Bone marrow (tissue), 2 donors: Measurements from ENCODE around the gene ANKRD55.
"Not testable (repeated sequence)": the region's sequence is repeated elsewhere in the genome, so short reads cannot be mapped to it uniquely, and the experiment has no call there.

Experiments used
- DNase-seq, 2 donors: peaks; one replicate each; lab custom pipeline; 2025; lab: John Stamatoyannopoulos, UW

The ANKRD55 gene

DNA sequence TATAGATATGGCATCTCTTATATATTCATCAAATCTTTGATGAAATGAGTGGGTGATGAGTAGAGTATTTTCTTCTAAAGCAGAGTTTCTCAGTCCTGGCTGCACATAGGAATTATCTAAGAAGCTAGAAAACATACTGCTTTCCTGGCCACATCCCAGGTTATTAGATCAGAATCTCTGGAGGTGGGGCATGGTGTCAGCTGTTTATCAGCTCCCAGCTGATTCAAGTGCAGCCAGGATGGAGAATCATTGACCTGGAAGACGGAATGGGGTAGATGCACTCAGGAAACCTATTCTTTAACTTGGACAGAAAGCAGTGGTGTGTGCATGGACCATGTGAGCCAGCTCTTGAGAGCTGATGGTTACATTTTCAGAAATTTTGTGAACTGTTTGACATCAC lies 130.2 kb downstream of the ANKRD55 start:
- no peak for DNase-seq

DNA sequence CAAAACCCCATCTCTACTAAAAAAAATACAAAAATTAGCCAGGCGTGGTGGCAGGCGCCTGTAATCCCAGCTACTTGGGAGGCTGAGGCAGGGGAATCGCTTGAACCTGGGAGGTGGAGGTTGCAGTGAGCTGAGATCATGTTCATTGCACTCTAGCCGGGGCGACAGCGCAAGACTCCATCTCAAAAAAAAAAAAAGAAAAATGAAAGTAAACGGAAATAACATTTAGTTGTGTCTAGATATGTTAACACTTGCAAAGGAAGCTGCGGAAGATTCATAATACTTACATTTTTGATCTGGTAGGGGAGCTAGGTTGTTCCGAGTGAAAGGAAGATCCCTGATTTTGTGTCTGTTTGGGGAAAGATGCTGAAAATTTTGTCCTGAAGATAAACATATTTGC lies 130.9 kb downstream of the ANKRD55 start:
- DNase-seq, result not testable (repeated sequence)

DNA sequence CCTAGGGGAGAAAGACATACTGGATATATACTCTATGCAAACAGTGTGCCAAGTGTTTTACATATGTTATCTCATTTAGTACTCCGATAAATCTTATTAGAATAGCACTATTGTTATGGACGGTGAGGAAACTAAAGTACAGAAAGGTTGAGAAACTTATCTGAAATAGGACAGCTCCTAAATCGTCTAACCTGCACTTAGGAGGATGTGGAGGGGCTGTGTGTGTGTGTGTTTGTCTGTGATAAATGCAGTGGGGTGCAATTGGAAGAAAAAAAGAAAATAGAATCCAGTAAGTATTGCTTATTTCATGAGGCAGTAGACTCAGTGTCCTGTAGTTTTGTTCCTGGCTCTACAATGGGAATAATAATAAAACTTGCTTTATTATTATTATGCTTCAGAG lies 131.9 kb downstream of the ANKRD55 start:
- DNase-seq, result no peak

DNA sequence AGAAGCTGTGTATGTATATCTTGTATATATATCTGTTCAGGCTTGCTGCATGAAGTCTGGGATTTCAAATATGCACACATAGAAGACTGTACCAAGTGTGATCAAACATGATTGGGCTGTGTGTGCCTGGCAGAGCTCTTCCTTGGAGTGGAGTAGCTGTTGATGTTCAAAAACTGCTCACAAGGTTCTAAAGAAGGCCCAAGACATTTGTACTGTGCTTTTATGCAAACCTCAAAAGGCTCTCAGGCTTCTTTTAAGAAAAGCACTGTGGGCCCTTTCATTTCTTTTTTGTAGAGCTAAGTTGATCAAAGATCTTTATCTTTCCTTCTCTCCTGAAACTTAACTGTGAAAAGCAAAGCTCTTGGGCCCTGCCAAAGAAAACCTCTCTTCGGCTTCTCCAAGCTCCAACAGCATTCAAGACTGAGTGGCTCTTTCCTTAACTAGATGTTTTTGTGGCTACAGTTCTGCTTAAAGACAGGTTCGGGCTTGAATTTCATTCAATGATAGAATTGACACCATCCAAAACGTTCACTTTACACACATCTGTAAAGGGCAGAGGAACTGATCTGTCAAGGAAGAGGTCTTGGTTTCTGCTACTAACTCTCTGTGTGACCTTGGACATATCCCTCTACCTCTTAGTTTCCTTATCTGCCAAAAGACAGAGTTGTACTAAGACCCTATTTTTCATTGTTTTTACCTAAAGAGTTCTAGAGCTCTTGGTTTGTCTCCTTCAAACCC lies 132.5 kb downstream of the ANKRD55 start:
- DNase-seq, result no peak

DNA sequence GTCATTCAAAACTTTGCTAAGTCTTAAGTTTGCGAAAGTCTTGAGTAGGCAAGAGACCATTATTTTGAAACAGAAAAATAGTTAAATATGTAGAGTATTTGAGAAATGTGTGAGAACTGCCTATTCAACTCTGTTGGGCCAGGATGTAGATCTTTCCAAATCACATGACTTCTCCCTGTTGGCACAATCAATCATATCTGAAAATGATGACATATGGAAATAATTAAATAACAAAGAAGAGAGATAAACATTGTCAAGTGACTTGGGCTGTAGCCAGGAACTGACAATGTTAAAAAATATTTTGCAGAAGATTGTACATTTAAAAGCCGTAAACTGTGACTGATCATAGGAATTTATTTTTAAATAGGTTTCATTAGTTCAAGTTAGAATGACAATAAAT lies 133.8 kb downstream of the ANKRD55 start:
- DNase-seq, result no peak

DNA sequence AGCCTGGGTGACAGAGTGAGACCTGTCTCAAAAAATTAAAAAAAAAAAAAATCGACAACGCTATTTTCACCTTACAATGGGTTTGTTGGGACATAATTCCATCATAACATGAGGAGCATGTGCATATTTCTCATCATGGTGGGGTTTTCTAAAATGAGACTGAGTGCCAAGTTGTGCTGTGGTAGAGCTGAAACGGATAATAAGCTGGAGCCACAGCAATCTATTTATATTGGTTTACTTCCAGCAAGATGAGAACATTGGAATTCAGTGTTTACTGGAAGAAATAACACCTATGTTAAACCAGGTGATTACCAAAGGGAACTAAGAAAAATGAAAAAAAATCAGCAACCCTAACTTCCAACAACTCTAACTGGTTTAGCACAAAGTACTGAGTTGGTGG lies 136.1 kb downstream of the ANKRD55 start:
- no peak for DNase-seq

DNA sequence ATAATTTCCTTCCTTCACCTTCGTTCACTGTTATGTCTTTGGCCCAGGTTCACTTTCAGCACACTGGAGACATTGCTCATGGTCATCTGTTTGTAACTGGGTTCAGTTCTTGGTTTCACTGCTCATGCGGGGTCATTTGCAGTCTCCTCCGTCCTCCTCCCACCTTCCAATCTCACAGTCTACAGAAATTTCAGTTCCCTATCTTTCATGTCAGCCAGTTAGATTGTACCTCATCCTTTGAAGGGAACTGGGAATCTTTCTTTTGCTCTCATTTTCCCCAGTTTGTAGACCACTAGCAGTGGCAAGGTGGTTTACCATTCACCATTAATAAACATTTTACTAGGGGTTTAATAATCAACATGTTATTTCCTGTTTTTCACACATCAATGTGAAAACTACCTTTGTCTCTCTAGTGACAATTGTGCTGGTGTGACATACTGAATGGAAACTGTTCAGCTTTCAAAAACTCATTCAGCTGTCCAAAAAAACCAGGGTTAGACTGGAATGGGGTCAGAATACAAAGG lies 137.5 kb downstream of the ANKRD55 start:
- DNase-seq, result no peak

DNA sequence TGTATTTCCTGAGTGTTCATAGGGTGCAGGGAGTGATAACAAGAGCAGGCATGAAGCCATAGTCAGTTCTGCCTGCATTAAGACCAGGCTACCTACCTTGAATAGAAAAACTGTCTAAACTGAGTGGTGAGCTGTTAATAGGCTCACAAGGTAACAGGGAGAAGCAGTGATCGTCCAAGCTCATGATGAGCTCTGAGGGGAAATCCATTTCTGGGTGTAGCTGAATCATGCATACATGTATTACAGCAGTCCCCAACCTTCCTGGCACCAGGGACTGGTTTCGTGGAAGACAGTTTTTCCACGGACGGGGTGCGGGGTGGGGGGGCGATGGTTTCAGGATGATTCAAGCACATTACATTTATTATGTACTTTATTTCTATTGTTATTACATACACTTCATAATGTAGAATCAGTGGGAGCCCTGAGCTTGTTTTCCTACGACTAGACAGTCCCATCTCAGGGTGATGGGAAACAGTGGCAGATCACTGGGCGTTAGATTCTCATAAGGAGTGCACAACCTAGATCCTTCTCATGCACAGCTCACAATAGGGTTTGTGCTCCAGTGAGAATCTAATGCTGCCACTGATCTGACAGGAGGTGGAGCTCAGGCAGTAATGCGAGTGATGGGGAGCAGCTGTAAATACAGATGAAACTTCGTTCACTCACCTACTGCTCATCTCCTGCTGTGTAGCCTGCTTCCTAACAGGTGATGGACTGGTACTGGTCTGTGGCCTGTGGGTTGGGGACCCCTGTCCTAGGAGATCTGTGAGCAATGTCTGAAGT lies 138.4 kb downstream of the ANKRD55 start:
- DNase-seq, result no peak

DNA sequence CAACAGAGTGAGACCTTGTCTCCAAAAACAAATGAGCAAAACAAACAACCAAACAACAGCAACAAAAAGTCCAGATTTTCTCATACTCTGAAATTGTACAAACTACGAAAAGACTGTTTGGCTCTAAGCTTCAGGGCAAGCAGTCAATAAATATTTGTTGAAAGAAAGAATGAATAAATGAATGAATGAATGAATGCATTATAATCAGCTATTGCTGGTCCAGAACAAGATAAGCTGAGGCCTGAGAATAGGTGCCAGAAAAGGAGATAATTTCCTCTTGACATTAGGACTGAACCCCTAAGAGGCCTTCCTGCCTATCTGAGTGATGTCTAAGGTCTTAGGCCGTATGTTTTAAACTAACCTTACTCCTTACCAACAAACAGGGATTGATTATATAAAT lies 139.2 kb downstream of the ANKRD55 start:
- no peak for DNase-seq

DNA sequence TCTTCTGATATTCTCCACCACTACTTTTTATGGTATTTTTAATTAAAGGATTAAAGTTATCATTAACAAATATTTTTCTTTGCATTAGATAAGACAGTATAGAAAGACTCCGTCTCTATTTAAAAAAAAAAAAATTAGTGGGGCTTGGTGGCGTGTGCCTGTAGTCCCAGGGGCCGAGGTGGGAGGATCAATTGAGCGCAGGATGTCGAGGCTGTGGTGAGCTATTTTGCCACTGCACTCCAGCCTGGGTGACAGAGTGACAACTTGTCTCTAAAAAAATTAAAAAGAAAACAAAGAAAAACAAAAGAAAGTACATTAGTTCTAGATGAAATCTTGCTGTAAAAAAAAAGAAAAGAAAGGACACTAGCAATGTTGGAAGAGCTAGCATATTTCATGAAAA lies 141.0 kb downstream of the ANKRD55 start:
- no peak for DNase-seq

DNA sequence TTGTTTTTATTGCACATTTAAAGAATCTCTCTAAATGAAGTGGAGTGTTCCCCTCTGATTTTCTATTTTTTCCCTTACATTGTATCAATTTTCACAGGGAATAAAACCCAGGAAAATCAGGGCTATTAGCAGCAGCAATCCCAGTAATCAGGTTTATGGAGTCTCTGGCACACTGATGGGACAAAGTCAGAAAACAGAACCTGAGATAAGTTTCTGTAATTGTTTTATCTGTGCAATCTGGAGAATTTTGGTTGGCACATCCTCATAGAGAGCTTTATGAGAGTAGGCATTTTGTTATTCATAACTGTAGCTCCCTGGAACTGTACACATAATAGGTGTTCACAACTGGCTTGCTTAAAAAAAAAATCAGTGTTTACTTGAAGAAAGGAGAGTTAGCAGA lies 141.5 kb downstream of the ANKRD55 start:
- no peak for DNase-seq

DNA sequence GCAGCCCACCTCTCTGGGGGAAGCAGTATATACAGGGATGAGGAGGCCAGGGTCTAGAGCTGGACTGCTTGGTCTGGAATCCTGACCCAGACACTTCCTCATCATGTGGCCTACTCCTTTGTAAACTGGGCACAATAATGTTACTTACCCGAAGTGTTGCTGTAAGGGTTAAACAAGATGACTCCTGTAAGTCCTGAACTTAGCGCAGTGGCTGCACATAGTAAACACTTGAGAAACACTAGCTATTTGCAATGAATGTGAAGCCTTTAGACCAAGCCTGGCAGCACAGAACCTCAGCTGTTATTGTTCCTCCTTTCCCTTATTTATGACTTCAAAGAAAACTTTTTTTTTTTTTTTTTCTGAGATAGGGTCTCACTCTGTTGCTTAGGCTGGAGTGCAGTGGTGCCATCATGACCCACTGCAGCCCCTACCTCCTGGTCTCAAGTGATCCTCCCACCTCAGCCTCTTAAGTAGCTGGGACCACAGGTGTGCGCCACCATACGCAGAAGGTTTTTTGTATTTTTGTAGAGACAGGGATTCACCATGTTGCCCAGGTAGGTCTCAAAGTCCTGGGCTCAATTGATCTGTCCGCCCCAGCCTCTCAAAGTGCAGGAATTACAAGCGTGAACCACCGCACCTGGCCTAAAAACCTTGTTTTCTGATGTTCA lies 142.2 kb downstream of the ANKRD55 start:
- no peak for DNase-seq

DNA sequence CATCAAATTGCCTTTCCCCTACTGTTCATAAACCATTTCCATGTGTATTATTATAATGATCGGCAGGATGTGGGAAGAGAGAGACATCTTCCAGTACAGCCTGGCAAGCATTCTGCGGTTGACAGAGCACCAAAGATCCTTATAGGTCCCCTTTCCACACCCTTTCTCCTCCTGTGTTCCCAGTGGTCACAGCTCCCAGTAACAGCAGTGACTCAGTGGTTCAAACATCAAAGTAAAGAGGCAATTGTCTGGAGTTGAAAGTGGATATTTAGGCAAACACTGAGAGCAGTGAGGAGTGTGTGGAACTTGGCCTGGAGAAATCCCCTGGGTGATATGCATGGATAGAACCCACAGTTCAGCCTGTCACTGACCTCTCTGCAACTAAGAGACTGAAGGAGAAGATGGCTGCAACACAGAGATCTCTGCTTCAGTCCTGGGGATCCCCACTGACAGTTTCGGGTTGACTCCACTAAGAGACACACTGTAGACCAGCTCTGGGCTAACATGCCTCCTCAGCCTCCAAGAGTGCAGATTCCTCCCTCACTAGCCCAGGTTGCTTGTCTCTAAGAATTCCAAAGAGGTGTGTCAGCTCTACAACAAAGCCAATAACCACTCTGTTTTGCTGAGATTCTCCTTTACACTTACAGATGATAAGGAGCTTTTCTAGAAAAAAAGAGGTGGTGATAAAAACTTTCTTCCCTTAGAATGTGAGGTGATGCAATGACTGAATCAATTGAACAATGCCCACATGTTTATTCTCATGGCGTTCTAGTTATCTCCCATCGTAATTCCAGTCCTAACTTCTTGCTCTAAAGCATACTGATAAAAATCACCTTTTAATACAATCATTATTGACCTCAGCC lies 143.9 kb downstream of the ANKRD55 start:
- DNase-seq, result no peak

DNA sequence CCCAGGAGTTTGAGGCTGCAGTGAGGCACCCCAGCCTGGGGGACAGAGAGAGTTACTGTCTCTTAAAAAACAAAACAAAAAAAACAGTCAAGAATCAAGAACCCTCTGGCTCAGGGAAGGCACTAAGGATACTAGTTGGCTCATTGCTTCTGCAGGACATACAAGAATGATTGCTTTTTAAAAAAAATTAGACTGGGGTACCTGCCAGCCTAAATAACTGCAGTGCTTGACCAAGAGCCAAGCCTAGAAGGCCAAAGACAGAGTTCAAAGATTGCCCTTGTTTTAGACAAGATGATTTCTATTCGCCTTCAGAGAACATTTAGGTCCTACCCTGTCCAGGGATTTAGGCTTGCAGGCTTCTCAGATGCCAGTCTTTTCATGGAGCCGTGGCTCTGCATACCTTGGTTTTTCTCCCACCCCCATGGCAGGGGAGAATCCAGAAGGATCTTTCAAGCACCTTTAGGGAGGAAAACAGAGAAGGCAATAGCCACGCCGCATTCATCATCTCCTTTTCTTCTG lies 144.6 kb downstream of the ANKRD55 start:
- DNase-seq, result no peak

DNA sequence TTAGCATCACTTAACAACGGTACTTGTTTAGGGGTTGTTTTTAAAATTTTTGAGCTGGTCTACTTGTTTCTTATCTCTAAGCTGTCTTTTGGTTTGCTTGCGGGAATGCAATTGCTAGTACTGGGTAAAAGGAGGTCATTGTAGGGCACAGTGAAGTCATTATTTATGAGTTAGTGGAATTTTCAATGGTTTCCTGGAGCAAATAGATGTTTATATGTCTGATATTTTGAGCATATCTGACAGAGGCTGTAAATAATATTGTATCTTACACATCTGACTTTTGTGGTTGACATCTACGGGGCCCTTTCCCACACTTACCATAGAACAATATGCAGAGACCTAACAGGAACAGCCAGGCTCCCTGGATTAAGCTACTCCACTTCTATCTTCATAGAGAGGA lies 147.9 kb downstream of the ANKRD55 start:
- no peak for DNase-seq

DNA sequence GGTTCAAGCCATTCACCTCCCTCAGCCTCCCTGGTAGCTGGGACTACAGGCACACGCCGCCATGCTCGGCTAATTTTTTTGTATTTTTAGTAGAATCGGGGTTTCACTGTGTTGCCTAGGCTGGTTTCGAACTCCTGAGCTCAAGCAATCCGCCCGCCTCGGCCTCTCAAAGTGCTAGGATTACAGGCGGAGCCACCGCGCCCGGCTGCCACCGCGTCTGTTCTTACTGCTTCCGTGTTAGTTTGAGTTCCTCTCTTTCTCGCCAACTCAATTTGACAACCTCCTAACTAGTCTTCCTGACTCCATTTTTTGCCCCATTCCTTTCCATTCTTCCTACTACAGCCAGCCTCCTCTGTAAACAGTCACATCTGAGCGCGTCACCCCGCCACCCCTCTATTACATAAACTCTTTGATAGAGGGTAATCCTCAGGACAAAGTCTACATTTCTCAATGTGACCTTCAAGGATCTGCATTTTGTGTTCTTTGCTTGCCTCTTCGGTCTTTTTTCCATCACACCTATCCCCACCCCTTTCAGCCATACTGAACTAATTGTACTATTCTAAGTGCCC lies 149.8 kb downstream of the ANKRD55 start:
- no peak for DNase-seq

DNA sequence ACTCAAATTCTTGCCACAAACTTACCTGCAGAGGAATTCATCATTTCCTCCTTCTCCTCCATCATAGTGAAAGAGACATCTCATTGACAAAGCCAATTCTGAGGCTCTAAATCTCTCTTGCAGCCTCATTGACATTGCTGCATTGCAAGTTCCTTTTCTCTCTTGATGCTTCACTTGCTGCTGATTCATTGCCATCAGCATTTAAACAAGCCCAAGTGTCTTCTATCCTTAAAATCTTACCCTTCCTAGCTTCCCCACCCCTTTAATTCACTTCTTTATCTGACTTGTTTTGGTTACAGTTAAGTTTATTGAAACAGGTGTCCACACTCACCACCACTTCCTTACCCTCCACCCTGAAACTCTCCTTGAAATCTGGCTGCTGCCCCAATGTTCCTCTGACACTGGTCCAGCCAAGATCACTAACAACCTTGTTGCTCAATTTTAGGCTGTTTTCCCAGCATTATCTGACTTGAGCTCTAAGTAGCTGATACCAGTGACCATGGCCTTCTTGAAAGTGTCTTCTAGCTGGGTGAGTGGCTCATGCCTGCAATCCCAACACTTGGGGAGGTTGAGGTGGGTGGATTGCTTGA lies 152.0 kb downstream of the ANKRD55 start:
- not testable (repeated sequence) for DNase-seq

DNA sequence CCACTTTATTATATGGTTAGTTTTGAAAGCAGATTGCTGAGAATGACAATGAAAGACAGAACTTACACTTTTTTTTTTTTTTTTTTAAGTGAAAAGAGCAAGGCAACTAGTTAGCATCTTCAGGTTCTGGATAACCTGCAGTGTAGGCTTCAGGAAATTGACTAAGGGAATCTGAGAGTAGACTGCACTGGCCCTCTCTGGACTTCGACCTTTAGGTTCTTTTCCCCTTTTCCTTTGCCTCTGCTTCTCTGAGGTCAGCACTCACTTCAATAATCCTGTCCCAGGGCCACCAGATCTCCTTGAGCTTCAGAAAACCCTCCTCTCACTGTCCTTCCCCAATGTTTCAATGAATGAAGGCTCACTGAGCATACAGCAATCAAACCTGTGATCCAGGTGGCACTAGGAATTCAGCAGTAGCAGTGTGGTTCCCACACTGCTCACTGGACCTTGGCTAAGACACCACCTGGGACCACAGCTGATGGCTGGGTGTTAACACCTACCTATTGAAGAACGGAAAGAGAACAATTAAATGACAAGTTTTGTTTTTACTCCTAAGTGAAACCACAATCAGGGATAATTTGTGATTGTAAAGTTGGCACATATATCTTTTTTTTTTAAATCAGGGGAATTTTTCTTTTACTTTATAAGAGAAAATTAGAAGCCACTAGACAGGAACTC lies 152.6 kb downstream of the ANKRD55 start:
- DNase-seq, result no peak

DNA sequence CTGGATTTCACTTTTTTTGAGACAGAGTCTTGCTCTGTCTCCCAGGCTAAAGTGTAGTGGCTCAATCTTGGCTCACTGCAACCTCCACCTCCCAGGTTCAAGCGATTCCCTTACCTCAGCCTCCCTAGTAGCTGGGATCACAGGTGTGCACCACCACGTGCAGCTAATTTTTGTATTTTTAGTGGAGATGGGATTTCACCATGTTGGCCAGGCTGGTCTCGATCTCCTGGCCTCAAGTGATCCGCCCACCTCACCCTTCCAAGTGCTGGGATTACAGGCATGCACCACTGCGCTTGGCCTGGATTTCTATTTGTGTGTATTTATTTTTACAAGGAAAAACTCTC lies 154.0 kb downstream of the ANKRD55 start:
- not testable (repeated sequence) for DNase-seq
